ENCODE results near the gene STRADB.
"Not testable (repeated sequence)": the region's sequence is repeated elsewhere in the genome, so short reads cannot be mapped to it uniquely, and the experiment has no call there.

Gene STRADB

GRCh38 chr2:201432621-201433393, 18.7 kb upstream of the STRADB start:
- Histone ChIP-seq H4K20me1 (ENCODE audit: insufficient read depth) (no peaks in the 10 kb centered on the region), H3K27me3 (ENCODE audit: insufficient read depth, low read depth) (no peaks in the 10 kb centered on the region), H3K4me1 (ENCODE audit: low read depth, poor library complexity, severe bottlenecking) (no peaks in the 10 kb centered on the region), H3K36me3 (ENCODE audit: insufficient read depth) (no peaks in the 10 kb centered on the region), H3K9ac (no peak overlapping the region), H3K27ac (no peak overlapping the region), H3K79me2 (ENCODE audit: insufficient read depth, low read depth) (no peaks in the 10 kb centered on the region; the same call in 1 of the 2 replicates), H2AFZ (ENCODE audit: low read depth) (no peak overlapping the region), H3K4me2 (no peak overlapping the region), H3K4me3 (IDR thresholded peaks at IDR 0.05; ENCODE audit: insufficient read depth, low read depth, low read length) (no peak overlapping the region)
- TF ChIP-seq CTCF (conservative IDR thresholded peaks at IDR 0.05; ENCODE audit: low read depth, low read length): no peak

- no peak overlapping the region for H3K9ac ChIP-seq
- no peaks in the 10 kb centered on the region for H4K20me1 ChIP-seq (ENCODE audit: insufficient read depth)
- no peak overlapping the region for H3K4me3 ChIP-seq (IDR thresholded peaks at IDR 0.05; ENCODE audit: insufficient read depth, low read depth, low read length)
- H3K4me2 ChIP-seq: no peak overlapping the region
- no peaks in the 10 kb centered on the region; the same call in 1 of the 2 replicates for H3K79me2 ChIP-seq (ENCODE audit: insufficient read depth, low read depth)
- no peaks in the 10 kb centered on the region for H3K27me3 ChIP-seq (ENCODE audit: insufficient read depth, low read depth)
- H3K36me3 ChIP-seq (ENCODE audit: insufficient read depth): no peaks in the 10 kb centered on the region
- H3K27ac ChIP-seq: no peak overlapping the region
- no peak for TF ChIP-seq CTCF (conservative IDR thresholded peaks at IDR 0.05; ENCODE audit: low read depth, low read length)
- H3K4me1 ChIP-seq (ENCODE audit: low read depth, poor library complexity, severe bottlenecking): no peaks in the 10 kb centered on the region
- H2AFZ ChIP-seq (ENCODE audit: low read depth): no peak overlapping the region
Measured at GRCh38 chr2:201433394-201433995, 18.0 kb upstream of the STRADB start.

GRCh38 chr2:201436141-201436540, 15.4 kb upstream of the STRADB start:
- H3K4me2 ChIP-seq: no peak overlapping the region
- no peak overlapping the region for H3K27ac ChIP-seq
- no peak for TF ChIP-seq CTCF (conservative IDR thresholded peaks at IDR 0.05; ENCODE audit: low read depth, low read length)

GRCh38 chr2:201439336-201439922, 12.1 kb upstream of the STRADB start:
- H3K4me1 ChIP-seq (ENCODE audit: low read depth, poor library complexity, severe bottlenecking); H3K27ac ChIP-seq; H2AFZ ChIP-seq (ENCODE audit: low read depth); H3K4me3 ChIP-seq (IDR thresholded peaks at IDR 0.05; ENCODE audit: insufficient read depth, low read depth, low read length); H3K79me2 ChIP-seq (ENCODE audit: insufficient read depth, low read depth); H3K27me3 ChIP-seq (ENCODE audit: insufficient read depth, low read depth); H3K9ac ChIP-seq; H3K4me2 ChIP-seq; H4K20me1 ChIP-seq (ENCODE audit: insufficient read depth); H3K36me3 ChIP-seq (ENCODE audit: insufficient read depth): not testable (repeated sequence)

More at GRCh38 chr2:201436141-201436540, 15.4 kb upstream of the STRADB start:
- Histone ChIP-seq H3K27me3 (ENCODE audit: insufficient read depth, low read depth) (no peaks in the 10 kb centered on the region), H3K9ac (no peak overlapping the region), H3K4me3 (IDR thresholded peaks at IDR 0.05; ENCODE audit: insufficient read depth, low read depth, low read length) (no peak overlapping the region), H3K36me3 (ENCODE audit: insufficient read depth) (no peaks in the 10 kb centered on the region), H4K20me1 (ENCODE audit: insufficient read depth) (no peaks in the 10 kb centered on the region), H3K4me1 (ENCODE audit: low read depth, poor library complexity, severe bottlenecking) (peaks cover 2% of the 10 kb centered on the region), H2AFZ (ENCODE audit: low read depth) (no peak overlapping the region), H3K79me2 (ENCODE audit: insufficient read depth, low read depth) (no peaks in the 10 kb centered on the region; the same call in 1 of the 2 replicates)

All from KMS-11 (cell line).